GM19035 (cell line): ENCODE data around the gene SH3PXD2A.
A peak's percentile ranks its signal among the peaks of the same experiment; 100 is the strongest.

Source experiments
- ATAC-seq: cut with Tn5 transposase; IDR thresholded peaks from one replicate; pipeline ENCODE4 v1.9.1; 2021; ENCODE audit not compliant: unreplicated experiment

The SH3PXD2A gene

DNA sequence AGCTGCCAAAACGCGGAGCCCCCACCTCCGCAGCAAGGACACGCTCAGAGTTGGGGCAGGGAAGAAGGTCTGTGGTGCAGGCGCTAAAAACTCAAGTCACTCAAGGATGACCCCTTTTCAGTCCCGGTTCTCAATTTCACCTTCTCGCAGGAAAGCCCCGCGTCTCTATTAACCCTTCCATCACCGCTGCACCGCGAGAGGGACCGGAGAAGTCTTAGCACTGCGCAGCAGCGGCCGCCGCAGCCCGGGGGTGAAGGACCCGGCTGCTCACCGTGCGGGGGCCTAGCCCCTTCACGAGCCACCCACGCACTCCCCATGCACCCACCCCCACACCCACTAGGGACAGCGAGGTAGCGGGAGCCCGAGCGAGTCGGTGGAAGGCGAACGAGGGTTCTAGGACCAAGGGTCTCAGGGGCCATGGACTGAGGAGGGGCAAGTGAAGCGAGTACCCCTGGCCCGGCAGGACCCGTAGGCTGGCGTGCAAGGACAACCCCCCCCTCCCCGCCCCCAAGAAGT is 162.9 kb downstream of the SH3PXD2A start:
- ATAC-seq: peak; percentile 64

DNA sequence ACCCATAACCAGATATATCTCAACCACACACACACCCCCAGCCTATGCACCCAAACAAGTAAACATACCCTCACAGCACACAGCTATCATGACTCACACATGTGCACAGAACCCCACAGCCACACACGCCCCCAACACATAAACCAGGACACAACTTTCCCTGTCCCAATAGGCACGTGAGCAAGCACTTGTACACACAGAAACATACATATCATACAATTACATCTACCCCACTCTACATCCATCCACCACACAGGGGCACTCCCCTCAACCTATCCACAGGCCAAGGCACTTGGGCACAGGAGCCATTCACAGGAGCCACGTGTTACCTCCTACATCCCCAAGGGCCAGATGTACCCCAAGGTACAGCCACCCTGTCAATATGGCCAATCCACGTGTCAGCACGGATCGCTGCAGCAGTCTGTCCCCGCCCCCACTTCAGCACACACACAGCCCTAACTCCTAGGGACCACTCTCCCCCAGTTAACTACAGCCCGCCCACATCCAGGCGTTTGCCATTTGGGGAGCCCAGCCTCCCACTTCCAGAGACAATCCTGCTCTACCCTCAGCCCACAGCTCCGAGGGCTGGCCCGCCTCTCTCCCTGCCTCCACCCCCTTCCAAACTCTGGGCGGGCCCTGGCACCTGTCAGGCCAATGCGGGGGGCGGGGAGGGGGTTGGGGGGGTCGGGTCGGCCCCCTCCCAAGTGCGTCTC is 163.5 kb downstream of the SH3PXD2A start:
- peak; percentile 27 for ATAC-seq

DNA sequence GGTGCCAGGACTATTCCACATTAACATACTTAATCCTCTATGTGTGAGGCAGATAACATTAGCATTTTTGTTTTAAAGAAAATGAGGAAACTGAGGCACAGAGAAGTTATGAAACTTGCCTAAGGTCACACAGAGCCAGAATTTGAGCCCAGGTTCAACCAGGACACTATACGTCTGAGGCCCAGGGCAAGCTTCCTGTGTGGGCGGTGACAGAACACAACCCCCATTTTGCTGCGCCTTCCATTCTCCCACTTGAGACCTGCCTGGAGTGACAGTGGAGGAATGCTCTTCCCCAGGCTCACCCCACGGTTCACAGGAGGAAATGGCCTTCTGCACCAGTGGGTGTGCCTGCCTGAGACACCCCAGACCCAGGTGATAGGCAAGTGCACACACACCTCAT is 164.1 kb downstream of the SH3PXD2A start:
- no peak for ATAC-seq

GRCh38 chr10:103690281-103690680 is 165.1 kb downstream of the SH3PXD2A start:
- ATAC-seq: no peak

- no peak for ATAC-seq
Observed at GRCh38 chr10:103688491-103688890, 166.9 kb downstream of the SH3PXD2A start.

DNA sequence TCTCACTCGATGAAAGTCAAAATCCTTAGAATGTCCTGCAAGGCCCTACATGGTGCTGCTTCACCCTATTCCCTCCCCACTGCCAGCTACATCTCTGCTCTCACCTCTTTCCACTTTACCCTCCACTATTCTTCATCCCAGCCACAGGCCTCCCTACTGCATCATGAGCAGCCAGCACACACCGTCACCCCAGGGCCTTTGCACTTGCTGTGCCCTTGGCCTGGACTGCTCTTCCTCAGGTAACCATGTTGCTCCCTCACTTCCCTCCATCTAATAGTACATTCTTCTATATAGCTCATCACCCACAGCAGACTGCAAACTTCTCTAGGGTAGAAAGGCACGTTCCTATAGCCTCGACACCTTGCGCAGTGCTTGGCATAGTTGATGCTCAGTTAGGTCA is 167.7 kb downstream of the SH3PXD2A start:
- ATAC-seq: no peak

- no peak for ATAC-seq
Observed at GRCh38 chr10:103687172-103687571, 168.2 kb downstream of the SH3PXD2A start.

DNA sequence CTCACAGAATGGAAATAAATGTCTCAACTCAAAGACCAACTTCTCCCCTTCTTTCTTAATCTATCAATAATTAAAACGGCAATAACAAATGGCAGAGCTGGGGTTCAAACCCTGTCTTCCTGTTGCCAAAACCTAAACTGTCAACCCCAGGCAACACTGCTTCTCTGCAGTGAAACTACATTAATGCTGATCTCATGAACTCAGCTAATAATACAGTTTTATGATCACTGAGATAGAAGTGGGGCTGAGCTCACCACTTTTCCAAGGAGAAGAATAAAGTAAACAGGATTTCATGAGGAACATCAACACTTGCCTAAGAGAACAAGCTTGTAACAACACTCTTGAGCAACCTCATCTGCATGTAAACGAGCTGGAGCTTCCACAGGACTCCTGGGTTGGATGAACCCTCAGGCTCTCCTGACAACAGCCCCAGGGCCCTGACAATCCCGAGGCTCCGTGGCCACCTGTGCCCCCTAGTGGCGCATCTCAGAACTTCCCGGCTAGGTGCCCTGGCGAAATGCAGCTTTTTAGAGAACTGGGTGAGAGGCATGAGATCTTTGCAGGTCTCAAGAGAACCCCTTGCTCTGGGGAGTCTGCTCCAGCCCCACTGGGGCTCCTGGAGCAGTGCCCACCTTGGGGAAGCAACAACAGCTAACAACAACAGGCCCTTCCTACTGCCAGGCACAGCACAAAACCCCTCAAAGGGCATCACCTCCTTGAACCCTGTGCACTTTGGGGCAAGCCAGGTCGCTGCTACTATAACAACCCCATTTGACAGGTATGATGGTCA is 169.3 kb downstream of the SH3PXD2A start:
- peak; percentile 65 for ATAC-seq

- no peak for ATAC-seq
Observed at GRCh38 chr10:103683851-103684250, 171.5 kb downstream of the SH3PXD2A start.

- ATAC-seq: no peak
Observed at GRCh38 chr10:103682631-103683030, 172.7 kb downstream of the SH3PXD2A start.

- no peak for ATAC-seq
Observed at GRCh38 chr10:103681617-103682399, 173.6 kb downstream of the SH3PXD2A start.

GRCh38 chr10:103680869-103681236 is 174.5 kb downstream of the SH3PXD2A start:
- no peak for ATAC-seq

GRCh38 chr10:103679096-103679790 is 176.1 kb downstream of the SH3PXD2A start:
- ATAC-seq: peak; percentile 58

DNA sequence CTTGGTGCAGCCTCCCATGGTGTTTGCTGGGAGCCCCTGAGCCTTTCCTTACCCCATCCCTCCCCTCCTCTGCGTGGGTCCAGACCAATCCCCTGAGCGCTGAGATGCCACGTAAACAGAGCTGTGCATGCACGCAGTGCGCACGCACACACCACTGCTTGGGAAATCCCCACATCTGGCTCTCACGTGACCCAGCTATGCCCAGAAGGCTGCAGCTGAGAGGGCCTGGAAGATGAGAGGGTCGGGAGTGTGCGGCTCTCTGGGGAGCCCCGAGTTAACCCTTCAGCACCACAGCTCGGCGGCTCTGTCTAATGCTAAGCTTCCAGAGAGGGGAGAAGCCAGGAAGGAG is 177.2 kb downstream of the SH3PXD2A start:
- peak; percentile 85 for ATAC-seq

- no peak for ATAC-seq
Observed at GRCh38 chr10:103677486-103678177, 177.7 kb downstream of the SH3PXD2A start.

GRCh38 chr10:103676851-103677417 is 178.4 kb downstream of the SH3PXD2A start:
- no peak for ATAC-seq

- ATAC-seq: no peak
Observed at GRCh38 chr10:103676058-103676785, 179.2 kb downstream of the SH3PXD2A start.

DNA sequence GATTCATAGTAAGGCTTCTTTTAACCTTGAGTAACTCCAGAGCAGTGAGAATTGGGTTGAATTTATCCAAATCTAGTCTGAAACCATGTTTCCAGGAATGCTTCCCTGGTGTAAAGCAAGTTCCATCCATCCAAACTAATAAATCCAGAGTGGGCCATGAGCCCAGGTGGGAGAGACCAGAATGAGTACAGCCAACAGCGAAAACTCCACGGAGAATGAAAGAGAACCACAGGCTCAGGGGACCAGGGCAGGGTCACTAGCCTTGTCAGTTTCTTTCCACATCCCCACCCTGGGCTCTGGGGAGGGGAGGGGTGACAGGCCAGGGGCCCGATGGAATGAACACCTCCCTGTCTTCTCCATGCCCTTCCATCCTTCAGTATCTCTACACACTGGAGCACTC is 181.8 kb downstream of the SH3PXD2A start:
- no peak for ATAC-seq

- ATAC-seq: no peak
Observed at GRCh38 chr10:103672345-103672744, 183.0 kb downstream of the SH3PXD2A start.
